ACC112 (cell line): ENCODE results near the gene CCDC178.

ENCODE experiments used
- H2AFZ ChIP-seq: fragments of 200-600 bp; sonication (generic); one replicate; pipeline ENCODE4 v1.6.0; 2017; ENCODE audit warnings: antibody characterized with exemption, low read length; ENCODE audit not compliant: unreplicated experiment
- H3K27ac ChIP-seq: fragments of 200-600 bp; sonication (generic); 2 replicates; pipeline ENCODE4 v1.5.1; 2014; ENCODE audit warnings: low read depth, mild to moderate bottlenecking, antibody characterized with exemption, low read length, moderate library complexity
- H3K27me3 ChIP-seq: fragments of 200-600 bp; sonication (generic); 2 replicates; pipeline ENCODE4 v1.6.1; 2014; ENCODE audit warnings: mild to moderate bottlenecking, antibody characterized with exemption, low read length, moderate library complexity, mixed read lengths; ENCODE audit not compliant: insufficient read depth
- H3K36me3 ChIP-seq: fragments of 200-600 bp; sonication (generic); 2 replicates; pipeline ENCODE4 v1.6.1; 2016; ENCODE audit warnings: mild to moderate bottlenecking, antibody characterized with exemption, low read length, moderate library complexity, mixed read lengths; ENCODE audit not compliant: insufficient read depth
- H3K4me1 ChIP-seq: fragments of 200-600 bp; sonication (generic); one replicate; pipeline ENCODE4 v1.6.1; 2016; ENCODE audit warnings: low read length, mixed read lengths; ENCODE audit not compliant: insufficient read depth, unreplicated experiment, control insufficient read depth
- H3K4me3 ChIP-seq: fragments of 200-600 bp; sonication (generic); 2 replicates; pipeline ENCODE4 v1.5.1; 2014; ENCODE audit warnings: mild to moderate bottlenecking, low read depth, low read length
- H3K79me2 ChIP-seq: fragments of 200-600 bp; sonication (generic); one replicate; pipeline ENCODE4 v1.6.0; 2016; ENCODE audit warnings: low read length; ENCODE audit not compliant: control insufficient read depth, unreplicated experiment, insufficient read depth

Gene CCDC178

GRCh38 chr18:33291539-33291938 lies 149.0 kb downstream of the CCDC178 start:
- Histone ChIP-seq H3K4me3 (no peak overlapping the region), H3K27ac (no peak overlapping the region), H3K79me2 (no peaks in the 10 kb centered on the region), H2AFZ (no peak overlapping the region), H3K36me3 (no peaks in the 10 kb centered on the region), H3K27me3 (no peaks in the 10 kb centered on the region), H3K4me1 (no peaks in the 10 kb centered on the region)

- no peak overlapping the region for H3K27ac ChIP-seq
- no peak overlapping the region for H3K4me3 ChIP-seq
- no peaks in the 10 kb centered on the region for H3K27me3 ChIP-seq
- H3K36me3 ChIP-seq, result no peaks in the 10 kb centered on the region
- H2AFZ ChIP-seq, result no peak overlapping the region
- no peaks in the 10 kb centered on the region for H3K79me2 ChIP-seq
- no peaks in the 10 kb centered on the region for H3K4me1 ChIP-seq
Measured at GRCh38 chr18:33288082-33288716, 152.3 kb downstream of the CCDC178 start.

GRCh38 chr18:33282709-33283333 lies 157.7 kb downstream of the CCDC178 start:
- no peaks in the 10 kb centered on the region for H3K4me1 ChIP-seq
- H3K27me3 ChIP-seq, result no peaks in the 10 kb centered on the region
- no peak overlapping the region for H3K27ac ChIP-seq
- H3K79me2 ChIP-seq, result no peaks in the 10 kb centered on the region
- H3K36me3 ChIP-seq, result no peaks in the 10 kb centered on the region
- no peak overlapping the region for H2AFZ ChIP-seq
- no peak overlapping the region for H3K4me3 ChIP-seq

DNA sequence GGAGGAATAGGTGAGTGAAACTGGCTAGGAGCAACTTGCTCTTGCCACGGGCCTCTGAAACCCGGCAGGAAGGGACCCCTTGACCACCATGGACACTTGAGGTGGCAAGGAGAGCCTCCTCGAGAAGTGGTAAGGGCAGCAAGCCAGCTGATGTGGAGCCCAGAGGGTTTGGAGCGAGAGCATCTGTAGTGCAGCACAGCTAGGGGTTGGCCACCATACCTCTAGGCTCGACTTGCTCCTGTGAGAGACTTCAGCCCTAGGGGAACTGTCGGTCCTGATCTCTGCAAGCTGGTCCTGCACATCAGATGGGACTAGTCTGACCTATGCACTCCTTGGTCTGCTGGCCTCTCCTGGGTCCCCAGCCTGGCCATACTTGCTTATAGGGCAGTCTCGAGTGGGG lies 158.4 kb downstream of the CCDC178 start:
- H3K4me3 ChIP-seq, result no peak overlapping the region
- H3K27me3 ChIP-seq, result no peaks in the 10 kb centered on the region
- no peak overlapping the region for H2AFZ ChIP-seq
- H3K79me2 ChIP-seq, result no peaks in the 10 kb centered on the region
- H3K27ac ChIP-seq, result no peak overlapping the region
- no peaks in the 10 kb centered on the region for H3K36me3 ChIP-seq
- no peaks in the 10 kb centered on the region for H3K4me1 ChIP-seq

DNA sequence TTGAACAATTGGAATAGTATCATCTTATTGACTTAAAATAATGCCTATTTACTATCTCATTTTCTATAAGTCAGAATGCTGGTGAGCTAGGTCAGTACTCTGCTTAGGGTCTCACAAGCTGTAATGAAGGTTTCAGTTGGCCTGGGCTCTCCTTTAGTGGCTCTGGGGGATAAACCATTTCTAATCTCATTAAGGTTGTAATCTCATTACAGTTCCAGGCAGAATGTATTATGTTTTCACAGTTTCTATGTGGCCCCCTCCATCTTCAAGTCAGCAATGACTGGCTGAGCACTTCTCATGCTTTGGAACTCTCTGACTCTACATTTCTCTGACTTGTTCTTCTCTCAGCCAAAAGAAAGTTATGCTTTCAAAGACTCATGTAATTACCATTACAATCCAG lies 163.1 kb downstream of the CCDC178 start:
- H2AFZ ChIP-seq, result no peak overlapping the region
- no peaks in the 10 kb centered on the region for H3K4me1 ChIP-seq
- no peak overlapping the region for H3K4me3 ChIP-seq
- no peaks in the 10 kb centered on the region for H3K27me3 ChIP-seq
- no peaks in the 10 kb centered on the region for H3K36me3 ChIP-seq
- no peak overlapping the region for H3K27ac ChIP-seq
- H3K79me2 ChIP-seq, result no peaks in the 10 kb centered on the region

- Histone ChIP-seq H3K36me3 (no peaks in the 10 kb centered on the region), H2AFZ (no peak overlapping the region), H3K79me2 (no peaks in the 10 kb centered on the region), H3K27me3 (no peaks in the 10 kb centered on the region), H3K4me3 (no peak overlapping the region), H3K4me1 (no peaks in the 10 kb centered on the region), H3K27ac (no peak overlapping the region)
Measured at GRCh38 chr18:33275843-33276242, 164.7 kb downstream of the CCDC178 start.

- Histone ChIP-seq H2AFZ (no peak overlapping the region), H3K4me3 (no peak overlapping the region), H3K27me3 (no peaks in the 10 kb centered on the region), H3K27ac (no peak overlapping the region), H3K4me1 (no peaks in the 10 kb centered on the region), H3K36me3 (no peaks in the 10 kb centered on the region), H3K79me2 (no peaks in the 10 kb centered on the region)
Measured at GRCh38 chr18:33270297-33270696, 170.2 kb downstream of the CCDC178 start.

DNA sequence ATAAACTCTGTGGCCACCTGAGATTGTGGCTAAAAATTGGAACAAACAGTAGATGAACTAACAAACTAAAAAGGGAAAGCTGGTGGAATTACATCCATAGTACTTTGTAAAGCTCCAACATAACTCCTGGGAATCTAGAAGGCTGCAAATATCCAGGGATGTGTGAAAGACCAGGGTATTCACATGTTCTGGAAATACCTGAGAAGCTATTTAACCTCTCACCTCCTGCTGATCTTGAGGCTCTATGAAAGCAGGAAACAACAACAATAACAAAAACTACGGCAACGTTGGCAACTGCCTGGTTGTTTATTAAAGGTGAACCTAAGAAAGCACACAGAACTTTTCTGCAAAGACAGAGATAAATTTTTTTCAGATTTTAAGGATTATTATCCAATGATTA lies 171.3 kb downstream of the CCDC178 start:
- Histone ChIP-seq H3K36me3 (no peaks in the 10 kb centered on the region), H2AFZ (no peak overlapping the region), H3K4me3 (no peak overlapping the region), H3K79me2 (no peaks in the 10 kb centered on the region), H3K27me3 (no peaks in the 10 kb centered on the region), H3K27ac (no peak overlapping the region), H3K4me1 (no peaks in the 10 kb centered on the region)

GRCh38 chr18:33264566-33264965 lies 176.0 kb downstream of the CCDC178 start:
- Histone ChIP-seq H3K27ac (no peak overlapping the region), H3K4me1 (no peaks in the 10 kb centered on the region), H3K4me3 (no peak overlapping the region), H2AFZ (no peak overlapping the region), H3K27me3 (no peaks in the 10 kb centered on the region), H3K36me3 (no peaks in the 10 kb centered on the region), H3K79me2 (no peaks in the 10 kb centered on the region)

DNA sequence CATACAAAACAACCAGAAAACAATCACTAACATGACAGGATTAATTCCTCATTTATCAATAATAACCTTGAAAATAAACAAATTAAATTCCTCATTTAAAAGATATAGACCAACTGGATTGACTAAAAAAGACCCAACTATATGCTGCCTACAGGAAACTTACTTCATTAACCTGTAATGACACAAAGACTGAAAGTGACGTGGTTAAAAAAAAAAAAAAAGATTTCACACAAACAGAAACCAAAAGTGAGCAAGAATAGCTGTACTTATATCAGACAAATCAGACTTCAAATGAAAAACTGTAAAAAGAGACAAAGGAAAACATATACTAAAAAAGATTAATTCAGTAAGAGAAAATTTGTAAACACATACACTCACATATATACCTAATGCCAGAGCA lies 201.2 kb downstream of the CCDC178 start:
- no peak overlapping the region for H2AFZ ChIP-seq
- H3K79me2 ChIP-seq, result no peaks in the 10 kb centered on the region
- H3K27ac ChIP-seq, result no peak overlapping the region
- no peaks in the 10 kb centered on the region for H3K36me3 ChIP-seq
- no peaks in the 10 kb centered on the region for H3K27me3 ChIP-seq
- H3K4me1 ChIP-seq, result no peaks in the 10 kb centered on the region
- no peak overlapping the region for H3K4me3 ChIP-seq

DNA sequence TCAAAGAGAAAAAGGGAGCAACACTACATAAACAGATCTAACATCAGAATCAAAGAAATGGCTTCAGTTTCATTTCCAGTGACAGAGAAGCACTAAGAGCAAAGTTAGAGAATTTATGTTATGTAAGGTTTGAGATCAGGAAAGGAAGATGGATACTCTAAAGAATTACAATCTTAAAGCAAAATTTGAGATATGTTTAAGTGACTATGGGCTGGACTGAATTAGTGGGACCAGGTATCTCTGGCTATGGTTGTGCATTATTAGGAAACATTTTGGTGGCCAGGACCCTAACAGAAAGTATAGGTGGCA lies 208.2 kb downstream of the CCDC178 start:
- Histone ChIP-seq H3K4me3 (no peak overlapping the region), H3K36me3 (no peaks in the 10 kb centered on the region), H3K27me3 (no peaks in the 10 kb centered on the region), H3K27ac (no peak overlapping the region), H2AFZ (peak overlapping the region; percentile 67), H3K79me2 (no peaks in the 10 kb centered on the region), H3K4me1 (no peaks in the 10 kb centered on the region)
